ENCODE measurements around the gene TOP1.
"Not testable (repeated sequence)": the region's sequence is repeated elsewhere in the genome, so short reads cannot be mapped to it uniquely, and the experiment has no call there.

The TOP1 gene

DNA sequence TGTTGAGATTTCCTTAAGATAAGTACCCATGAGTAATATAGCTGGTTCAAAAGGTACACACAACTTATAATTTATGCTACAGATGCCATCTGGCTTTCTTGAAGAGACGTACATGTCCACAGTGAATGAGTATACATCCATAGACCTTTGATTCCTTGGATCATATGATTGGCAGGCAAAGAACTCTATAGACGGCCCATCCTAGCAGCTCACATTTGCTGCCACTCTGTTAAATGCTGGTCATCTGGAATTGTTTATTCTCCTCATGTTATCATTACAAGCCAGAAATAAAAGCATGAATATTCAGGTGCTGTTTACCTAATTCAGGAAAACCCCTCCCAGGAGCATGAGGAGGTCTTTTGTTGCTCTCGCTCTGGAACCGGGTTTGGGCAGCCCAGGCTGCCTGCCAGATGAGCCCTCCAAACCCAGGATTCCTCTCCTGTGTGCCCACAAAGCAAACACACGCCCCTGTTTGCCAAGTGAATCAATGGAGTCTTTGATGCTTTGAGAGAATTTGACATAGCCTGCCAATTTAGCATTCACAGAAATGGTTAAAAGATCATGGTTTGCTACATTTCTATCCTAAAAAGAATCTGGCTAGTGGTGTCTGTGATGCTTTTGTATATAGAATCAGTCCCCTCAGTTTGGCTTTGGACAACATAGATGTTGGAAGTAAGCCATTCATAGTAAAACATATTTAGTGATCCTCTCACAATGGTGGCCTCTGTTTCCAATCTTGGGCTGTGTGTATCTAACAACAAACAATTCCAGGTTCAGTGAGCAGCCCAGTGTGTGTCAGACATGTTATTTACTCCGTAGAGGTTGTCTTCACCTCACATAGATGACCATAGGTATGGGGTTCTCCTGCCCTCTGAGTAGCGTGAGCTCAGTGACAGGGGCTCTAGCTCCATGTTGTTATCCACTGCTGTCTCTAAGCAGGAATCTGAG is 91.3 kb downstream of the TOP1 start:
- no peak for DNase-seq (ENCODE audit: low spot score)
- TF ChIP-seq CTCF (IDR thresholded peaks at IDR 0.05; ENCODE audit: extremely low read depth, insufficient read depth, missing control alignments) = no peak
- in situ Hi-C loops (cut with MboI; ENCODE audit: low pct_unique_long_range_greater_than_20kb, low sequenced_read_pairs, unreplicated experiment) = no loop called here

DNA sequence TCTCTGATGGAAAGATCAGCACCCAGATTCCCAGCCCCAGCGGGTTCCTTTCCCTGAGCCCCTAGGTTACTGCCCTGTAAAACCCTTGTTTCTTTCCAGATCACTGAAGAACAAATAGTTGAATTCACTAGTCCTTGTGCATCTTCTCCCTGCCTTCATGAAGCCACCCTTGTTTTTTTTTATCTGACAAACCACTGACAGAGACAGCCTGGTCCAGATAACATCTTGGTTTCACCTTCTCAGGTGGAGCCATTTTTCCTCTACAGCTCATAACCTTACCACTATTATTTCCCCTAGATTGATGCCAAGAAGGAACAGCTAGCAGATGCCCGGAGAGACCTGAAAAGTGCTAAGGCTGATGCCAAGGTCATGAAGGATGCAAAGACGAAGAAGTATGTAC is 92.8 kb downstream of the TOP1 start:
- TF ChIP-seq CTCF (IDR thresholded peaks at IDR 0.05; ENCODE audit: extremely low read depth, insufficient read depth, missing control alignments) = no peak
- in situ Hi-C loops (cut with MboI; ENCODE audit: low pct_unique_long_range_greater_than_20kb, low sequenced_read_pairs, unreplicated experiment) = no loop called here
- DNase-seq (ENCODE audit: low spot score) = no peak

DNA sequence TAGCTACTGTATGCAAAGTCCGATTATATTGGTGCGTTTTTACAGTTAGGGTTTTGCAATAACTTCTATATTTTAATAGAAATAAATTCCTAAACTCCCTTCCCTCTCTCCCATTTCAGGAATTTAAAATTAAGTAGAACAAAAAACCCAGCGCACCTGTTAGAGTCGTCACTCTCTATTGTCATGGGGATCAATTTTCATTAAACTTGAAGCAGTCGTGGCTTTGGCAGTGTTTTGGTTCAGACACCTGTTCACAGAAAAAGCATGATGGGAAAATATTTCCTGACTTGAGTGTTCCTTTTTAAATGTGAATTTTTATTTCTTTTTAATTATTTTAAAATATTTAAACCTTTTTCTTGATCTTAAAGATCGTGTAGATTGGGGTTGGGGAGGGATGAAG is 95.0 kb downstream of the TOP1 start:
- no peak for DNase-seq (ENCODE audit: low spot score)
- in situ Hi-C loops (cut with MboI; ENCODE audit: low pct_unique_long_range_greater_than_20kb, low sequenced_read_pairs, unreplicated experiment) = no loop called here
- TF ChIP-seq CTCF (IDR thresholded peaks at IDR 0.05; ENCODE audit: extremely low read depth, insufficient read depth, missing control alignments) = no peak

DNA sequence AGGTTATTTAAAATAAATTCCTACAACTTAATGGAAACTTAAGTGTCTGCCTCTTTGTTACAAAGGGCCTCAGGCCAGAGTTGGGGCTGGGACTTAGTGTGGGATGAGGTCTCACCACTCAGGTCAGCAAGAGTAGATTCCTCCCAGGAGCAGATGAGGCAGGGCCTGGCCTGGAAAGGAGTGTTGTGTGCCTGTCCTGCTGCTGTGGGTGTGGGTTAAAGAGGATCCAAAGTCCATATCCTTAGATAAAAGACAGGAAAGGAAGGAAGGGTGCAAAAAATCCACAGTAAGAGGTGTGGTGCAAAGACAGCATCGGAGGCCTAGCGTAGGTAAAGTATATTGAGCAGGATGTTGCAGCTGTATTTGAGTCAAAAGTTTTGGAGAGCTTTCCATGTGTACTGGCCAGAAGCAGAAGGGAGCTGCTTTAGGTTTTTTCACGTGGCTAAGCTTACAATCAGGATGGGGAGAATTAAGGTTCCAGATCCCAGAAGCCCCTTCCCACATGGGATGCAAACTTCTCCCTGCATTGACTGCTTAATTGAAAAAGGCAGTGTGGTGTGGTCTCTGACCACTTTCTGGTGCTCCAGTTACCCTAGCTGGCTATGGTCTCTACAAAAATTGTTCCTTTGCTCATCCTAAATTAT is 96.0 kb downstream of the TOP1 start:
- TF ChIP-seq CTCF (IDR thresholded peaks at IDR 0.05; ENCODE audit: extremely low read depth, insufficient read depth, missing control alignments) = no peak
- in situ Hi-C loops (cut with MboI; ENCODE audit: low pct_unique_long_range_greater_than_20kb, low sequenced_read_pairs, unreplicated experiment) = no loop called here
- no peak for DNase-seq (ENCODE audit: low spot score)

DNA sequence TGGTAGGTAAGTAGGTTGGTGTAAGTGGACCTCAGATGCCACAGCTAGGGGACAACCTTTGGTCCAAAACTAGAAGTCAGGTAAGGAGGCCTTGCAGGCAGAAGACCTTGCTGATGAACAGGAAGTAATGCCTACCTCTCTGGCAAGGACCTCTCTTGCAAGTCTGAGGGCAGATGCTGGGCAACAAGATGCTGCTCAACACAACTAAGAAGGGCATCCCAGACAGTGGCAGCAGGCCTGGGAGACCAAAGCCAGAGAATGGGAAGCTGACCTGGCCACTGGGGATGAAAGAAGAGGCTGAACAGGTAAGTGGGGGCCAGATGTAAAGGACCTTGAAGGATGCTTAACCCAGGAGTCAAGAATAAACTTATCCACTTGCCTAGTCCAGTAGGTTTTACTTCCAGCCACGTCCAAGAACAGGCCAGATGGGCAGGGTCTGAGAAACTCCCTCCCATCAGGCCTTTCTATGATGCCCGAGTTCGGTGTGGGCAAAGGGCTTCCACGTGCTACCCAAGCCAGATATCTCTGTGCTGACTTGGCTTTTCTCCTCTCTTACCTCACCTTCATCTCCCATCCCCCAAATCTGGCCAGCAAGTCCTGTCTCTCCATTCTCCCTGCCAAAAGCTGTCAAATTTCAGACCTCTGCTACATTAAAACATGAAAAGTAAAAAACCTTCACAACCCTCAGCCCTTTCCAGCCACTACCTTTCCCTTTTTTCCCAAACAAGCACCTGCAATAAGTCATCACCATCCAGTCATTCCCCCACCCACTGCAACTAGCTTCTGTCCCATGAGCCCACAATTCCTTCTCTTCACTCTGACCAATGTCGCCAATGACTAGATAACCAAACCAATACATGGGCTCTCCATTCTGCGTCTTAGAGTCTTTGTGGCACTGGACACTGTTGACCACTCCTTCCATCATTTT is 97.2 kb downstream of the TOP1 start:
- DNase-seq (ENCODE audit: low spot score) = no peak
- in situ Hi-C loops (cut with MboI; ENCODE audit: low pct_unique_long_range_greater_than_20kb, low sequenced_read_pairs, unreplicated experiment) = no loop called here
- TF ChIP-seq CTCF (IDR thresholded peaks at IDR 0.05; ENCODE audit: extremely low read depth, insufficient read depth, missing control alignments) = no peak

DNA sequence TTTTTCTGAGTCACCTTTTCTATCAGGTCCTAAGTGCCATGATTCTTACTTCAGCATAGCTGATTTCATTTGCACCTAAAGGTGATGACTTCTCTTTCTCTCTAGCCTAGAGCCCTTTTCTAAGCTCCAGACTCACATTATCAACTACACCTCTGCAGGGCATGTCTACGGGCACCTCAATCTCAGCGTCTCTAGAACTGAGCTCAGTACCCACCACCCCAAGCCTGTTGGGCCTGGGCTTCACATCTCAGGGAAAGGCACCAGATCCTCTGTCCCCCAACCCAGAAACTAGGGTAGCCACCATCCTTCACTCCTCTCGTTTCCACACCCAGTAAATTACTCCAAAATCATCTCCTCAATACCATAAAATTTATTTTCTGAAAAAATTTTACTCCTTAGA is 98.1 kb downstream of the TOP1 start:
- no peak for TF ChIP-seq CTCF (IDR thresholded peaks at IDR 0.05; ENCODE audit: extremely low read depth, insufficient read depth, missing control alignments)
- in situ Hi-C loops (cut with MboI; ENCODE audit: low pct_unique_long_range_greater_than_20kb, low sequenced_read_pairs, unreplicated experiment) = no loop called here

DNA sequence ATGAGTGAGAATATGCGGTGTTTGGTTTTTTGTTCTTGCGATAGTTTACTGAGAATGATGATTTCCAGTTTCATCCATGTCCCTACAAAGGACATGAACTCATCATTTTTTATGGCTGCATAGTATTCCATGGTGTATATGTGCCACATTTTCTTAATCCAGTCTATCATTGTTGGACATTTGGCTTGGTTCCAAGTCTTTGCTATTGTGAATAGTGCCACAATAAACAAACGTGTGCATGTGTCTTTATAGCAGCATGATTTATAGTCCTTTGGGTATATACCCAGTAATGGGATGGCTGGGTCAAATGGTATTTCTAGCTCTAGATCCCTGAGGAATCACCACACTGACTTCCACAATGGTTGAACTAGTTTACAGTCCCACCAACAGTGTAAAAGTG is 99.7 kb downstream of the TOP1 start:
- DNase-seq (ENCODE audit: low spot score); in situ Hi-C loops (cut with MboI; ENCODE audit: low pct_unique_long_range_greater_than_20kb, low sequenced_read_pairs, unreplicated experiment): not testable (repeated sequence)

More for the DNA sequence above, 98.1 kb downstream of the TOP1 start:
- DNase-seq (ENCODE audit: low spot score) = no peak
